ENCODE measurements around the gene CCDC54.

The CCDC54 gene

DNA sequence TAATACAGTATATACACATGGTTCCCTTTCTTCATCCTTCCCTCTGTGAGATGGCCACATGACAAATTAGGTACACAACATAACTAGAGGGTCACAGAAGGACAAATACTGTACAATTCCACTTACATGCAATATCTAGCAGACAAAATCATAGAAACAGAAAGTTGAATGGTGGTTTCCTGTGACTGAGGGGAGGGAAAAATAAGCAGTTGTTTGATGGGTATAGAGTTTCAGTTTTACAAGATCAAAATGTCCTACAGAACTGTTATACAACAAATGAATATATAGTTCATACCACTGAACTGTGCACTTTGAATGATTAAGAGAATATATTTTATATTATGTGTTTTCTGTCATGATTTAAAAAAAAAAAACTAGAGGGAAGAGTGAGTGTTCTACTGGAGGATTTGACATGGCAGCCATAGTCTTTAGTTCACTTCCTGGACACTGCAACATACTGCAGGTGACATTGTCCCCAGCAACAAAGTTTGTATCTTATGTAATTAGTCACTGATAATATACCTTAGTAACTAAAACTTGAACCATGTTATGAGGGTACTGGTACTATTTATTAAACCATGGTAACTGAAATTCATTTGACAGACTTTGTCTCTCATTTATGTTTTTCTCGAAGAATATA, 37.2 kb downstream of the CCDC54 start:
- no peak for TF ChIP-seq REST (IDR thresholded peaks at IDR 0.05; ENCODE audit: insufficient read depth in 1 of 2, low read depth in 2 of 2, low read length in 2 of 2)

- TF ChIP-seq SIN3A (IDR thresholded peaks at IDR 0.05; ENCODE audit: borderline replicate concordance, insufficient read depth, low read length) (no peak), REST (IDR thresholded peaks at IDR 0.05; ENCODE audit: insufficient read depth in 1 of 2, low read depth in 2 of 2, low read length in 2 of 2) (no peak), FOXP2 (optimal IDR thresholded peaks at IDR 0.05; ENCODE audit: borderline replicate concordance, extremely low read depth, extremely low read length, insufficient read depth) (no peak), TAF1 (IDR thresholded peaks at IDR 0.05; ENCODE audit: borderline replicate concordance, insufficient read depth, low read length) (no peak), POLR2AphosphoS5 (IDR thresholded peaks at IDR 0.05; ENCODE audit: low read depth, low read length) (no peak)
These were observed 38.9 kb downstream of the CCDC54 start for GRCh38 chr3:107416138-107416537.

GRCh38 chr3:107416886-107417285, 39.6 kb downstream of the CCDC54 start:
- TF ChIP-seq SIN3A (IDR thresholded peaks at IDR 0.05; ENCODE audit: borderline replicate concordance, insufficient read depth, low read length), result no peak
- no peak for TF ChIP-seq POLR2AphosphoS5 (IDR thresholded peaks at IDR 0.05; ENCODE audit: low read depth, low read length)
- TF ChIP-seq FOXP2 (optimal IDR thresholded peaks at IDR 0.05; ENCODE audit: borderline replicate concordance, extremely low read depth, extremely low read length, insufficient read depth), result no peak
- no peak for TF ChIP-seq REST (IDR thresholded peaks at IDR 0.05; ENCODE audit: insufficient read depth in 1 of 2, low read depth in 2 of 2, low read length in 2 of 2)
- TF ChIP-seq TAF1 (IDR thresholded peaks at IDR 0.05; ENCODE audit: borderline replicate concordance, insufficient read depth, low read length), result no peak

- TF ChIP-seq POLR2AphosphoS5 (IDR thresholded peaks at IDR 0.05; ENCODE audit: low read depth, low read length) (no peak), TAF1 (IDR thresholded peaks at IDR 0.05; ENCODE audit: borderline replicate concordance, insufficient read depth, low read length) (no peak), SIN3A (IDR thresholded peaks at IDR 0.05; ENCODE audit: borderline replicate concordance, insufficient read depth, low read length) (no peak), REST (IDR thresholded peaks at IDR 0.05; ENCODE audit: insufficient read depth in 1 of 2, low read depth in 2 of 2, low read length in 2 of 2) (no peak), FOXP2 (optimal IDR thresholded peaks at IDR 0.05; ENCODE audit: borderline replicate concordance, extremely low read depth, extremely low read length, insufficient read depth) (no peak)
These were observed 44.0 kb downstream of the CCDC54 start for GRCh38 chr3:107421170-107421792.

GRCh38 chr3:107421881-107422280, 44.6 kb downstream of the CCDC54 start:
- TF ChIP-seq TAF1 (IDR thresholded peaks at IDR 0.05; ENCODE audit: borderline replicate concordance, insufficient read depth, low read length) (no peak), SIN3A (IDR thresholded peaks at IDR 0.05; ENCODE audit: borderline replicate concordance, insufficient read depth, low read length) (no peak), REST (IDR thresholded peaks at IDR 0.05; ENCODE audit: insufficient read depth in 1 of 2, low read depth in 2 of 2, low read length in 2 of 2) (no peak), FOXP2 (optimal IDR thresholded peaks at IDR 0.05; ENCODE audit: borderline replicate concordance, extremely low read depth, extremely low read length, insufficient read depth) (no peak), POLR2AphosphoS5 (IDR thresholded peaks at IDR 0.05; ENCODE audit: low read depth, low read length) (no peak)
